Endothelial cell of umbilical vein (primary cell): ENCODE data around the gene GRM7. TPM values are rescaled to one million over a fixed set of nuclear protein-coding genes. Genes with fewer than 3 reads are reported as not detected.
A peak's percentile ranks its signal among the peaks of the same experiment; 100 is the strongest.

Source experiments
- BruUV-seq: library from RNA; stranded (reverse); fragments of 400-500 nt; replicated peaks from 2 replicates; lab custom pipeline; 2021; lab: Mats Ljungman, UMichigan
- CTCF ChIA-PET: fragments of 300-600, 350-600 bp; sonication (Branson Sonifier 250); formaldehyde crosslinking; loops from one replicate; lab custom pipeline; 2021; ENCODE audit warnings: antibody characterized with exemption, inconsistent platforms; lab: Charles Lee
- POLR2A ChIA-PET: fragments of 300-600, 350-600 bp; sonication (Branson Sonifier 250); formaldehyde crosslinking; loops from one replicate; lab custom pipeline; 2021; ENCODE audit warnings: antibody characterized with exemption, inconsistent platforms; lab: Charles Lee
- DNase-seq: peaks from one replicate; pipeline ENCODE4 v3.0.0-alpha.2; 2011; ENCODE audit warnings: low read depth, low spot score
- FAIRE-seq: peaks from 2 replicates; lab custom pipeline; 2011; peaks lifted over from hg19 to GRCh38; lab: Jason Lieb, UNC
- H2AFZ ChIP-seq: 2 replicates; pipeline ENCODE4 v1.6.0; 2012; ENCODE audit warnings: low read depth, low read length, control low read depth, inconsistent platforms
- H3K27ac ChIP-seq: 2 replicates; pipeline ENCODE4 v1.5.1; 2011; ENCODE audit warnings: low read depth, mild to moderate bottlenecking, control low read depth, low read length, moderate library complexity; ENCODE audit not compliant: insufficient read depth
- H3K27me3 ChIP-seq, 2 experiments: 2 replicates each; pipeline versions ENCODE4 v1.6.0 to v1.6.1; 2011; ENCODE audit warnings: low read length in 2 of 2, mixed read lengths in 1 of 2; ENCODE audit not compliant: control insufficient read depth in 2 of 2, insufficient read depth in 2 of 2
- H3K36me3 ChIP-seq, 2 experiments: 2 replicates in 1 of 2; 3 replicates in 1 of 2; pipeline ENCODE4 v1.5.1; 2011; ENCODE audit warnings: low read length in 2 of 2, mild to moderate bottlenecking in 1 of 2, moderate library complexity in 1 of 2; ENCODE audit not compliant: control insufficient read depth in 2 of 2, insufficient read depth in 2 of 2; ENCODE audit errors: extremely low read depth in 1 of 2
- H3K4me1 ChIP-seq: 3 replicates; pipeline ENCODE4 v1.5.1; 2011; ENCODE audit warnings: mild to moderate bottlenecking, low read length; ENCODE audit not compliant: control insufficient read depth, insufficient read depth; ENCODE audit errors: extremely low read depth
- H3K4me2 ChIP-seq: 2 replicates; pipeline ENCODE4 v1.6.1; 2011; ENCODE audit warnings: low read length, control low read depth, mixed read lengths; ENCODE audit not compliant: insufficient read depth
- H3K4me3 ChIP-seq, 3 experiments: fragments of 200-600 bp in 1 of 3; sonication (generic), shearing (Covaris generic) in 1 of 3; replicated peaks in 1 of 3; 2 replicates each; pipeline ENCODE4 v1.5.1; 2011 to 2016; ENCODE audit warnings: control low read depth in 3 of 3, low read length in 3 of 3, mild to moderate bottlenecking in 2 of 3, inconsistent platforms in 1 of 3, low read depth in 1 of 3, moderate library complexity in 1 of 3; ENCODE audit not compliant: insufficient read depth in 1 of 3
- H3K79me2 ChIP-seq: 2 replicates; pipeline ENCODE4 v1.6.0; 2012; ENCODE audit warnings: low read length, inconsistent platforms; ENCODE audit not compliant: control insufficient read depth, insufficient read depth
- H3K9ac ChIP-seq: replicated peaks from 2 replicates; pipeline ENCODE3; 2011; ENCODE audit warnings: low read length, control low read depth; ENCODE audit not compliant: insufficient read depth; ENCODE audit errors: extremely low read depth
- H3K9me1 ChIP-seq: replicated peaks from 3 replicates; pipeline ENCODE4 v1.6.0; 2011; ENCODE audit warnings: mild to moderate bottlenecking, low read length; ENCODE audit not compliant: control insufficient read depth, insufficient read depth; ENCODE audit errors: extremely low read depth
- H3K9me3 ChIP-seq: replicated peaks from 2 replicates; pipeline ENCODE4 v1.5.1; 2012; ENCODE audit warnings: low read length, inconsistent platforms; ENCODE audit not compliant: control insufficient read depth, insufficient read depth
- H4K20me1 ChIP-seq: replicated peaks from 2 replicates; pipeline ENCODE3; 2011; ENCODE audit warnings: mild to moderate bottlenecking, low read length; ENCODE audit not compliant: control insufficient read depth, insufficient read depth; ENCODE audit errors: extremely low read depth
- CTCF ChIP-seq, 2 donors: IDR thresholded peaks; 1 replicate in 1 of 2; 2 replicates in 1 of 2; pipeline ENCODE4 v1.5.1; 2011; ENCODE audit warnings: low read length in 2 of 2, mild to moderate bottlenecking in 2 of 2, moderate library complexity in 2 of 2, control low read depth in 1 of 2, inconsistent platforms in 1 of 2, low read depth in 1 of 2; ENCODE audit not compliant: insufficient read depth in 1 of 2; ENCODE audit errors: extremely low read depth in 1 of 2
- EZH2 ChIP-seq: IDR thresholded peaks from 2 replicates; pipeline ENCODE4 v1.6.1; 2012; ENCODE audit warnings: borderline replicate concordance, low read depth, mild to moderate bottlenecking, moderate library complexity, low read length, inconsistent platforms; ENCODE audit not compliant: severe bottlenecking
- FOS ChIP-seq: IDR thresholded peaks from 2 replicates; pipeline ENCODE4 v1.6.1; 2011; ENCODE audit warnings: mild to moderate bottlenecking, low read length, moderate library complexity, borderline replicate concordance; ENCODE audit not compliant: insufficient read depth
- GATA2 ChIP-seq: IDR thresholded peaks from 2 replicates; pipeline ENCODE4 v1.7.0; 2011; ENCODE audit warnings: low read depth, mild to moderate bottlenecking, moderate library complexity, mixed read lengths, low read length; ENCODE audit not compliant: insufficient read length, insufficient read depth
- JUN ChIP-seq: IDR thresholded peaks from 2 replicates; pipeline ENCODE4 v1.6.1; 2011; ENCODE audit warnings: borderline replicate concordance, low read depth; ENCODE audit not compliant: insufficient read length, insufficient read depth
- MAX ChIP-seq: IDR thresholded peaks from 2 replicates; pipeline ENCODE4 v1.6.1; 2011; ENCODE audit not compliant: insufficient read depth, insufficient read length
- MYC ChIP-seq: IDR thresholded peaks from one replicate; pipeline ENCODE4 v1.6.1; 2011; ENCODE audit warnings: mild to moderate bottlenecking, low read depth, low read length
- POLR2A ChIP-seq: IDR thresholded peaks from 2 replicates; pipeline ENCODE4 v1.6.1; 2012; ENCODE audit warnings: low read depth, mild to moderate bottlenecking, control low read depth, low read length
- POLR2AphosphoS5 ChIP-seq: IDR thresholded peaks from 2 replicates; pipeline ENCODE4 v1.6.1; 2012; ENCODE audit warnings: low read depth, mild to moderate bottlenecking, control low read depth, low read length, moderate library complexity; ENCODE audit not compliant: insufficient read depth
- dilution Hi-C: fragments of 300-500 bp; cut with MboI; formaldehyde crosslinking; loops from one replicate; pipeline ENCODE4 v1.15.0; 2019; ENCODE audit warnings: low sequenced_read_pairs; ENCODE audit not compliant: extremely low pct_ligation_motif_present
- intact Hi-C: fragments of 100-400 bp; cut with micrococcal nuclease; formaldehyde crosslinking; loops from one replicate; pipeline ENCODE4 v1.10.0; 2022
- polyA plus RNA-seq, 4 experiments: library from polyadenylated mRNA; depleted of rRNA in 3 of 4; stranded (reverse) in 3 of 4; unstranded in 1 of 4; fragments of >200 nt; gene quantifications; 2 replicates each; pipeline versions ENCODE4 v1.2.1 to v1.2.3, GENCODE V29; 2011 to 2012; ENCODE audit warnings: missing spikeins in 1 of 4
- total RNA-seq: library from RNA; stranded (reverse); gene quantifications from 2 replicates; pipeline ENCODE4 v1.2.3, GENCODE V29; 2021

The GRM7 gene
- total and polyA plus RNA-seq, 2 donors (not counting 3 experiments of a cell fraction or from before 2014, with no cell fraction given) = 0.12 TPM; not detected in 1

DNA sequence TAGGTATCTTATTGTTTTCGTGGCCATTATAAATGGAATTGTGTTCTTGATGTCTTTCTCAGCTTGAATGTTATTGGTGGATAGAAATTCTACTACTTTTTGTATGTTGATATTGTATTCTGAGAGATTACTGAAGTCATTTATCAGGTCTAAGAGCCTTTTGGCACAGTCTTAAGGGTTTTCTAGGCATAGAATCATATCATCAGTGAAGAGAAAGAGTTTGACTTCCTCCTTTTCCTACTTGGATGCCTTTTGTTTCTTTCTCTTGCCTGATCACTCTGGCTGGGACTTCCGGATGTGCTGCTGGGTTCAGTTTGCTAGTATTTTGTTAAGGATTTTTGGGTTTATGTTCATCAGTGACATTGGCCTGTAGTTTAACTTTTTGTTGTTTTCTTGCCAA is 527.1 kb downstream of the GRM7 start:
- POLR2A ChIA-PET = no interaction called here
- no peak for TF ChIP-seq MAX
- TF ChIP-seq CTCF (IDR thresholded peaks at IDR 0.05; ENCODE audit: extremely low read depth in 1 of 2, insufficient read depth in 1 of 2, low read depth in 1 of 2, low read length in 2 of 2) = no peak
- TF ChIP-seq POLR2A = no peak
- TF ChIP-seq JUN = no peak
- TF ChIP-seq POLR2AphosphoS5 = no peak
- no peak for TF ChIP-seq EZH2
- TF ChIP-seq MYC = no peak
- no peak for TF ChIP-seq FOS
- TF ChIP-seq GATA2 = no peak
- Histone ChIP-seq H3K79me2 (no peaks in the 10 kb centered on the region), H3K4me2 (no peak overlapping the region), H3K9me3 (no peaks in the 10 kb centered on the region), H3K4me3 (no peak overlapping the region), H3K27me3 (no peaks in the 10 kb centered on the region), H4K20me1 (no peaks in the 10 kb centered on the region), H2AFZ (peak overlapping the region; percentile 4), H3K9ac (no peak overlapping the region), H3K9me1 (no peaks in the 10 kb centered on the region), H3K27ac (no peak overlapping the region), H3K36me3 (no peaks in the 10 kb centered on the region), H3K4me1 (peaks cover 5% of the 10 kb centered on the region)
- CTCF ChIA-PET = no interaction called here
- dilution Hi-C loops (no loop called here), intact Hi-C loops (no loop called here)
- BruUV-seq = no TSS peak
- no peak for FAIRE-seq
- DNase-seq = peak; percentile 50
